ENCODE results near the gene ANGPTL8. TPM values are rescaled to one million over a fixed set of nuclear protein-coding genes. Genes with fewer than 3 reads are reported as not detected.
A peak's percentile ranks its signal among the peaks of the same experiment; 100 is the strongest.

Gene ANGPTL8
- total and polyA plus RNA-seq, 9 of the 15 experiments (the other 6 are each of a cell fraction or from before 2014, with no cell fraction given): not detected

- H3K4me3 ChIP-seq: no peak overlapping the region
- H4K20me1 ChIP-seq (replicated peaks; ENCODE audit: control insufficient read depth, insufficient read depth, low read length): no peaks in the 10 kb centered on the region
- no TSS peak for BruUV-seq (replicated peaks)
- 2% methylated on average over 6 of the region's 6 CpGs for WGBS (ENCODE audit: insufficient coverage, low coverage, missing lambda C conversion rate)
- peak overlapping the region; percentile 31; the same call in 1 of the 2 replicates for H2AFZ ChIP-seq (ENCODE audit: low read depth, low read length)
- no peak overlapping the region for H3K27ac ChIP-seq (ENCODE audit: extremely low read depth, low read depth, low read length)
- CTCF ChIA-PET (ENCODE audit: low intra/inter-chr PET ratio): interaction anchor here (0.6 to 0.8 kb wide), 2 partner anchors 24 to 149 kb away, joined by 3 to 4 read pairs; no protein-coding TSS in a partner anchor
- H3K36me3 ChIP-seq (ENCODE audit: control insufficient read depth, insufficient read depth, low read length): no peaks in the 10 kb centered on the region
- H3K9me3 ChIP-seq (replicated peaks; ENCODE audit: control insufficient read depth, insufficient read depth, low read depth, low read length): no peaks in the 10 kb centered on the region
- FAIRE-seq (no peak), ATAC-seq (no peak; the same call in 1 of the 3 replicates), DNase-seq (ENCODE audit: extremely low read depth in 1 of 4, low spot score in 3 of 4) (no peak)
- in situ Hi-C loops (cut with MboI) (no loop called here), intact Hi-C loops (cut with micrococcal nuclease) (no loop called here)
- POLR2A ChIA-PET: interaction anchor here (0.7 kb wide), 2 partner anchors 196 to 1128 kb away, joined by 3 to 4 read pairs; no protein-coding TSS in a partner anchor
- H3K4me2 ChIP-seq (ENCODE audit: insufficient read depth, low read length): no peak overlapping the region
- H3K9ac ChIP-seq (ENCODE audit: insufficient read depth in 1 of 2, low read depth in 2 of 2, low read length in 2 of 2): no peak overlapping the region
- no peaks in the 10 kb centered on the region; a peak in 1 of 5 replicates for H3K4me1 ChIP-seq (replicated peaks in 1 of 2; ENCODE audit: control insufficient read depth in 2 of 2, insufficient read depth in 2 of 2, low read length in 2 of 2)
- no peaks in the 10 kb centered on the region for H3K79me2 ChIP-seq (ENCODE audit: control insufficient read depth, insufficient read depth, low read length)
- peaks cover 4 to 11% of the 10 kb centered on the region in 2 experiments; a peak in 4 of 5 replicates for H3K27me3 ChIP-seq (ENCODE audit: control insufficient read depth in 2 of 2, insufficient read depth in 2 of 2, low read length in 2 of 2)
- no peaks in the 10 kb centered on the region for H3K9me1 ChIP-seq (ENCODE audit: control insufficient read depth, insufficient read depth, low read length)
- no peak for TF ChIP-seq MYBL2 (IDR thresholded peaks at IDR 0.05; ENCODE audit: low read depth)
- no peak for TF ChIP-seq MYBL2 (CRISPR knock-in tag; IDR thresholded peaks at IDR 0.05; ENCODE audit: borderline replicate concordance)
- no peak for TF ChIP-seq SRSF7 (optimal IDR thresholded peaks at IDR 0.05; ENCODE audit: low read depth, low read length)
- TF ChIP-seq ARID1B (IDR thresholded peaks at IDR 0.05): no peak
- TF ChIP-seq TARDBP (IDR thresholded peaks at IDR 0.05): no peak
- no peak for TF ChIP-seq PBX2 (CRISPR knock-in tag; IDR thresholded peaks at IDR 0.05; ENCODE audit: low read depth)
- TF ChIP-seq PBX2 (tag; conservative IDR thresholded peaks at IDR 0.05; ENCODE audit: low read depth): 0 out of 2 replicates have a peak, but pooled peaks have one; percentile 20
- TF ChIP-seq MYNN (IDR thresholded peaks at IDR 0.05): no peak
- no peak for TF ChIP-seq MYNN (CRISPR knock-in tag; IDR thresholded peaks at IDR 0.05)
- no peak for TF ChIP-seq PURB (CRISPR knock-in tag; IDR thresholded peaks at IDR 0.05; ENCODE audit: low read depth)
- TF ChIP-seq EGR1 (conservative IDR thresholded peaks at IDR 0.05): peak; percentile 78
- TF ChIP-seq MEIS2 (IDR thresholded peaks at IDR 0.05; ENCODE audit: partially characterized antibody): peak; percentile 53
- TF ChIP-seq BRD4 (IDR thresholded peaks at IDR 0.05): no peak
Measured at GRCh38 chr19:11286312-11286974, 47.0 kb downstream of the ANGPTL8 start.

Data from K562 (cell line).